Endothelial cell of umbilical vein (primary cell): ENCODE data around the gene RYR1. TPM values are rescaled to one million over a fixed set of nuclear protein-coding genes. Genes with fewer than 3 reads are reported as not detected.
A peak's percentile ranks its signal among the peaks of the same experiment; 100 is the strongest.

Source experiments
- BruUV-seq: library from RNA; stranded (reverse); fragments of 400-500 nt; replicated peaks from 2 replicates; lab custom pipeline; 2021; lab: Mats Ljungman, UMichigan
- CTCF ChIA-PET: fragments of 300-600, 350-600 bp; sonication (Branson Sonifier 250); formaldehyde crosslinking; loops from one replicate; lab custom pipeline; 2021; ENCODE audit warnings: antibody characterized with exemption, inconsistent platforms; lab: Charles Lee
- POLR2A ChIA-PET: fragments of 300-600, 350-600 bp; sonication (Branson Sonifier 250); formaldehyde crosslinking; loops from one replicate; lab custom pipeline; 2021; ENCODE audit warnings: antibody characterized with exemption, inconsistent platforms; lab: Charles Lee
- DNase-seq: peaks from one replicate; pipeline ENCODE4 v3.0.0-alpha.2; 2011; ENCODE audit warnings: low read depth, low spot score
- FAIRE-seq: peaks from 2 replicates; lab custom pipeline; 2011; peaks lifted over from hg19 to GRCh38; lab: Jason Lieb, UNC
- H2AFZ ChIP-seq: 2 replicates; pipeline ENCODE4 v1.6.0; 2012; ENCODE audit warnings: low read depth, low read length, control low read depth, inconsistent platforms
- H3K27ac ChIP-seq: 2 replicates; pipeline ENCODE4 v1.5.1; 2011; ENCODE audit warnings: low read depth, mild to moderate bottlenecking, control low read depth, low read length, moderate library complexity; ENCODE audit not compliant: insufficient read depth
- H3K27me3 ChIP-seq, 2 experiments: 2 replicates each; pipeline versions ENCODE4 v1.6.0 to v1.6.1; 2011; ENCODE audit warnings: low read length in 2 of 2, mixed read lengths in 1 of 2; ENCODE audit not compliant: control insufficient read depth in 2 of 2, insufficient read depth in 2 of 2
- H3K36me3 ChIP-seq, 2 experiments: 2 replicates in 1 of 2; 3 replicates in 1 of 2; pipeline ENCODE4 v1.5.1; 2011; ENCODE audit warnings: low read length in 2 of 2, mild to moderate bottlenecking in 1 of 2, moderate library complexity in 1 of 2; ENCODE audit not compliant: control insufficient read depth in 2 of 2, insufficient read depth in 2 of 2; ENCODE audit errors: extremely low read depth in 1 of 2
- H3K4me1 ChIP-seq: 3 replicates; pipeline ENCODE4 v1.5.1; 2011; ENCODE audit warnings: mild to moderate bottlenecking, low read length; ENCODE audit not compliant: control insufficient read depth, insufficient read depth; ENCODE audit errors: extremely low read depth
- H3K4me2 ChIP-seq: 2 replicates; pipeline ENCODE4 v1.6.1; 2011; ENCODE audit warnings: low read length, control low read depth, mixed read lengths; ENCODE audit not compliant: insufficient read depth
- H3K4me3 ChIP-seq, 3 experiments: fragments of 200-600 bp in 1 of 3; sonication (generic), shearing (Covaris generic) in 1 of 3; replicated peaks in 1 of 3; 2 replicates each; pipeline ENCODE4 v1.5.1; 2011 to 2016; ENCODE audit warnings: control low read depth in 3 of 3, low read length in 3 of 3, mild to moderate bottlenecking in 2 of 3, inconsistent platforms in 1 of 3, low read depth in 1 of 3, moderate library complexity in 1 of 3; ENCODE audit not compliant: insufficient read depth in 1 of 3
- H3K79me2 ChIP-seq: 2 replicates; pipeline ENCODE4 v1.6.0; 2012; ENCODE audit warnings: low read length, inconsistent platforms; ENCODE audit not compliant: control insufficient read depth, insufficient read depth
- H3K9ac ChIP-seq: replicated peaks from 2 replicates; pipeline ENCODE3; 2011; ENCODE audit warnings: low read length, control low read depth; ENCODE audit not compliant: insufficient read depth; ENCODE audit errors: extremely low read depth
- H3K9me1 ChIP-seq: replicated peaks from 3 replicates; pipeline ENCODE4 v1.6.0; 2011; ENCODE audit warnings: mild to moderate bottlenecking, low read length; ENCODE audit not compliant: control insufficient read depth, insufficient read depth; ENCODE audit errors: extremely low read depth
- H3K9me3 ChIP-seq: replicated peaks from 2 replicates; pipeline ENCODE4 v1.5.1; 2012; ENCODE audit warnings: low read length, inconsistent platforms; ENCODE audit not compliant: control insufficient read depth, insufficient read depth
- H4K20me1 ChIP-seq: replicated peaks from 2 replicates; pipeline ENCODE3; 2011; ENCODE audit warnings: mild to moderate bottlenecking, low read length; ENCODE audit not compliant: control insufficient read depth, insufficient read depth; ENCODE audit errors: extremely low read depth
- EZH2 ChIP-seq: IDR thresholded peaks from 2 replicates; pipeline ENCODE4 v1.6.1; 2012; ENCODE audit warnings: borderline replicate concordance, low read depth, mild to moderate bottlenecking, moderate library complexity, low read length, inconsistent platforms; ENCODE audit not compliant: severe bottlenecking
- FOS ChIP-seq: IDR thresholded peaks from 2 replicates; pipeline ENCODE4 v1.6.1; 2011; ENCODE audit warnings: mild to moderate bottlenecking, low read length, moderate library complexity, borderline replicate concordance; ENCODE audit not compliant: insufficient read depth
- GATA2 ChIP-seq: IDR thresholded peaks from 2 replicates; pipeline ENCODE4 v1.7.0; 2011; ENCODE audit warnings: low read depth, mild to moderate bottlenecking, moderate library complexity, mixed read lengths, low read length; ENCODE audit not compliant: insufficient read length, insufficient read depth
- JUN ChIP-seq: IDR thresholded peaks from 2 replicates; pipeline ENCODE4 v1.6.1; 2011; ENCODE audit warnings: borderline replicate concordance, low read depth; ENCODE audit not compliant: insufficient read length, insufficient read depth
- MYC ChIP-seq: IDR thresholded peaks from one replicate; pipeline ENCODE4 v1.6.1; 2011; ENCODE audit warnings: mild to moderate bottlenecking, low read depth, low read length
- POLR2A ChIP-seq: IDR thresholded peaks from 2 replicates; pipeline ENCODE4 v1.6.1; 2012; ENCODE audit warnings: low read depth, mild to moderate bottlenecking, control low read depth, low read length
- POLR2AphosphoS5 ChIP-seq: IDR thresholded peaks from 2 replicates; pipeline ENCODE4 v1.6.1; 2012; ENCODE audit warnings: low read depth, mild to moderate bottlenecking, control low read depth, low read length, moderate library complexity; ENCODE audit not compliant: insufficient read depth
- dilution Hi-C: fragments of 300-500 bp; cut with MboI; formaldehyde crosslinking; loops from one replicate; pipeline ENCODE4 v1.15.0; 2019; ENCODE audit warnings: low sequenced_read_pairs; ENCODE audit not compliant: extremely low pct_ligation_motif_present
- intact Hi-C: fragments of 100-400 bp; cut with micrococcal nuclease; formaldehyde crosslinking; loops from one replicate; pipeline ENCODE4 v1.10.0; 2022
- polyA plus RNA-seq, 4 experiments: library from polyadenylated mRNA; depleted of rRNA in 3 of 4; stranded (reverse) in 3 of 4; unstranded in 1 of 4; fragments of >200 nt; gene quantifications; 2 replicates each; pipeline versions ENCODE4 v1.2.1 to v1.2.3, GENCODE V29; 2011 to 2012; ENCODE audit warnings: missing spikeins in 1 of 4
- total RNA-seq: library from RNA; stranded (reverse); gene quantifications from 2 replicates; pipeline ENCODE4 v1.2.3, GENCODE V29; 2021
- TF ChIP-seq, protein P1 (sequence below): IDR thresholded peaks from 2 replicates; pipeline ENCODE4 v1.6.1; 2011; ENCODE audit not compliant: insufficient read depth, insufficient read length
- TF ChIP-seq, protein P2 (sequence below), 2 donors: IDR thresholded peaks; 1 replicate in 1 of 2; 2 replicates in 1 of 2; pipeline ENCODE4 v1.5.1; 2011; ENCODE audit warnings: low read length in 2 of 2, mild to moderate bottlenecking in 2 of 2, moderate library complexity in 2 of 2, control low read depth in 1 of 2, inconsistent platforms in 1 of 2, low read depth in 1 of 2; ENCODE audit not compliant: insufficient read depth in 1 of 2; ENCODE audit errors: extremely low read depth in 1 of 2

Gene RYR1
- total and polyA plus RNA-seq, 2 donors (not counting 3 experiments of a cell fraction or from before 2014, with no cell fraction given) = under 0.01 to 0.02 TPM

DNA sequence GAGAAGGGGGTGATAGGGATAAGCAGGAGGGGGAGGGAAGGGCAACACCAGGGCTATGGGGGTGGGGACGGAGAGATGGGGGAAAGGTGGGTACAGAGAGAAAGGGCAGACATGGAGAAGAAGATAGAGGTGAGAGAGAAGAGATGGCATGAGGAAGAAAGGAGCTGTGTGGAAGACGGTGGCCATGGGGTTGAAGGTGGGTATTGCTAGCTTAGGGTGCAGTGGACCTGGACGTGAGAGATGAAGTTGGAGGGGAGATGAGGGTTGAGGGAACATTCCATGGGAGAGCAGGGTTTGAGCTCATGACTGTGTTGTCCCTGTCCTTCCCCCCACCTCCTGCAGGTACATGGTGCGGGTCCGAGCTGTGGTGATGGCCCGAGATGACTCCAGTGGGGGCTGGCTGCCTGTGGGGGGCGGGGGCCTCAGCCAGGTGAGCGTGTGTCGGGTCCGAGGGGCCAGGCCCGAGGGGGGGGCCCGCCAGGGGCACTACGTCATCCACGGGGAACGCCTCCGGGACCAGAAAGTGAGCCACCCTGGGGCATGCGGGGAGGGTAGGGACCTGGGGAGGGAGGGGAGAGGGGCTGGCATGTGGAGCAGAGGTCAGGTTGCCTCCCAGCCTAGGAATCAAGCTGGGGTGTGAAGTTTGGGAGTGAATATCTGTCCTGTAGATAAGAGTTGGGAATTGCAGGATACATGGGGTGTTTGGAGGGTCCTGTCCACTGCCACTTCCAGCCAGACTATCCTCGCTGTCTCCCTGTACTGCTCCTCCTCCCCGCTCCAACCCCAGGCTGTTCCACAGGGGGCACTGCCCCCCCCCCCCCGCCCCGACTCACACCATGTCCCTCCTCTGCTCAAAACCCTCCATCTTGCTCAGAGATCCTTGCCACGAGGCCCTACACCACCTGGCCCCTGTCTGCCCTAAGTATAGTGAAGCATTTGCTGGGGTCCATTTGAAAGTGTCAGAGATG lies 43.2 kb upstream of the RYR1 start:
- peaks cover 16% of the 10 kb centered on the region for H3K4me1 ChIP-seq
- H3K27me3 ChIP-seq = no peaks in the 10 kb centered on the region
- peaks cover 0 to 5% of the 10 kb centered on the region in 2 experiments for H3K36me3 ChIP-seq
- dilution Hi-C loops = no loop called here
- intact Hi-C loops = loop anchor here (1.0 to 5.0 kb wide), 3 partner anchors 13 to 158 kb away; partner anchors contain the start of gene FAM98C
- H2AFZ ChIP-seq = peak overlapping the region; percentile 11
- CTCF ChIA-PET = interaction anchor here (0.9 to 4.7 kb wide), 5 partner anchors 8 to 163 kb away, joined by 3 to 65 read pairs (median 5); partner anchors contain the start of genes CATSPERG and FAM98C
- peak overlapping the region; percentile 56 for H3K27ac ChIP-seq
- H3K4me2 ChIP-seq = peak overlapping the region; percentile 75
- POLR2A ChIA-PET = interaction anchor here (3.6 kb wide), 1 partner anchor 16 kb away, joined by 39 read pairs; the partner anchor contains the start of gene PSMD8
- H3K9ac ChIP-seq = peak overlapping the region; percentile 33
- no peak for TF ChIP-seq FOS
- no peak for TF ChIP-seq EZH2
- no peak for TF ChIP-seq GATA2
- TF ChIP-seq, protein P1, sequence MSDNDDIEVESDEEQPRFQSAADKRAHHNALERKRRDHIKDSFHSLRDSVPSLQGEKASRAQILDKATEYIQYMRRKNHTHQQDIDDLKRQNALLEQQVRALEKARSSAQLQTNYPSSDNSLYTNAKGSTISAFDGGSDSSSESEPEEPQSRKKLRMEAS = no peak
- TF ChIP-seq POLR2A = no peak
- no peak for TF ChIP-seq POLR2AphosphoS5
- no peak for TF ChIP-seq MYC
- no peak for TF ChIP-seq JUN
- TF ChIP-seq, protein P2, sequence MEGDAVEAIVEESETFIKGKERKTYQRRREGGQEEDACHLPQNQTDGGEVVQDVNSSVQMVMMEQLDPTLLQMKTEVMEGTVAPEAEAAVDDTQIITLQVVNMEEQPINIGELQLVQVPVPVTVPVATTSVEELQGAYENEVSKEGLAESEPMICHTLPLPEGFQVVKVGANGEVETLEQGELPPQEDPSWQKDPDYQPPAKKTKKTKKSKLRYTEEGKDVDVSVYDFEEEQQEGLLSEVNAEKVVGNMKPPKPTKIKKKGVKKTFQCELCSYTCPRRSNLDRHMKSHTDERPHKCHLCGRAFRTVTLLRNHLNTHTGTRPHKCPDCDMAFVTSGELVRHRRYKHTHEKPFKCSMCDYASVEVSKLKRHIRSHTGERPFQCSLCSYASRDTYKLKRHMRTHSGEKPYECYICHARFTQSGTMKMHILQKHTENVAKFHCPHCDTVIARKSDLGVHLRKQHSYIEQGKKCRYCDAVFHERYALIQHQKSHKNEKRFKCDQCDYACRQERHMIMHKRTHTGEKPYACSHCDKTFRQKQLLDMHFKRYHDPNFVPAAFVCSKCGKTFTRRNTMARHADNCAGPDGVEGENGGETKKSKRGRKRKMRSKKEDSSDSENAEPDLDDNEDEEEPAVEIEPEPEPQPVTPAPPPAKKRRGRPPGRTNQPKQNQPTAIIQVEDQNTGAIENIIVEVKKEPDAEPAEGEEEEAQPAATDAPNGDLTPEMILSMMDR (IDR thresholded peaks at IDR 0.05; ENCODE audit: extremely low read depth in 1 of 2, insufficient read depth in 1 of 2, low read depth in 1 of 2, low read length in 2 of 2) = no peak
- no peaks in the 10 kb centered on the region for H4K20me1 ChIP-seq
- BruUV-seq = no TSS peak
- DNase-seq (no peak), FAIRE-seq (no peak)
- no peaks in the 10 kb centered on the region for H3K9me3 ChIP-seq
- H3K4me3 ChIP-seq = peak overlapping the region; percentile 18 to 78 (median 35)
- peaks cover 18% of the 10 kb centered on the region for H3K79me2 ChIP-seq
- no peaks in the 10 kb centered on the region for H3K9me1 ChIP-seq
